Measurements from ENCODE around the gene PDZRN3. TPM values are rescaled to one million over a fixed set of nuclear protein-coding genes. Genes with fewer than 3 reads are reported as not detected.

The PDZRN3 gene
- total RNA-seq, 1 donor from 2014 or later, result 16.0 TPM

DNA sequence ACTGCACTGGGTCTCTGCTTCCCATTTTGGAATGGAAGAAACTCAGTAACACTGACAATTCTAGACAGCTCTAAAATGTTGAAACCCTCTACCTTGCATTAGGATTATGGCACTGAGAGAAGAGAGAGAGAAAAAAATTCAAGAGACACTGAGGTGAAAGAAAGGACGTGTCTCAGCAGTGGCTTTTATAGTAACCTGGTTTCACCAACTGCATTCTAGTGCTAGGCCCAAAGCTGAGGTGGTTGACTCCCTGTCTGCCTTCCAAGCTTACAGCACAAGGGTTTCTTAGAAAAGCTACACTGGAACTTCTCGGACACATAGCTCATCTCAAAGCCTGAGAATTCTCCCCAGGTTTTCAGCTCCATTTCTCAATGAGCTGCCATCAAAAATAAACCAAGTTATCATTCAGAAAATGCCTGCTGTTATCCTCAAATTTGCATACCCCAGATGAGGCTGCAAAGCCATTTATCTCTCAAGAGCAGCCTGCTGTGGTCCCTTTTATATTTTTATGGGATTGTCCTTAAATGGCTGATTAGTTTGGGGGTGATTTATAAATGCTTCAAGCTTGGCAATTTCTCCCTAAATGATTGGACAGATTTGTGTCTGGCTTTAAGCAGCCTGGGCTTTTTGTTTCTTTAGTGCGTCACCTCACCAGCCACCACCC lies 283.3 kb downstream of the PDZRN3 start:
- no peaks in the 10 kb centered on the region for H3K9me3 ChIP-seq
- no peak overlapping the region for H3K4me3 ChIP-seq
- intact Hi-C loops (cut with DNase I), result no loop called here
- no peaks in the 10 kb centered on the region for H3K36me3 ChIP-seq
- no peaks in the 10 kb centered on the region for H3K4me1 ChIP-seq
- no peaks in the 10 kb centered on the region for H3K27me3 ChIP-seq (ENCODE audit: low read depth)
- TF ChIP-seq, protein P1, sequence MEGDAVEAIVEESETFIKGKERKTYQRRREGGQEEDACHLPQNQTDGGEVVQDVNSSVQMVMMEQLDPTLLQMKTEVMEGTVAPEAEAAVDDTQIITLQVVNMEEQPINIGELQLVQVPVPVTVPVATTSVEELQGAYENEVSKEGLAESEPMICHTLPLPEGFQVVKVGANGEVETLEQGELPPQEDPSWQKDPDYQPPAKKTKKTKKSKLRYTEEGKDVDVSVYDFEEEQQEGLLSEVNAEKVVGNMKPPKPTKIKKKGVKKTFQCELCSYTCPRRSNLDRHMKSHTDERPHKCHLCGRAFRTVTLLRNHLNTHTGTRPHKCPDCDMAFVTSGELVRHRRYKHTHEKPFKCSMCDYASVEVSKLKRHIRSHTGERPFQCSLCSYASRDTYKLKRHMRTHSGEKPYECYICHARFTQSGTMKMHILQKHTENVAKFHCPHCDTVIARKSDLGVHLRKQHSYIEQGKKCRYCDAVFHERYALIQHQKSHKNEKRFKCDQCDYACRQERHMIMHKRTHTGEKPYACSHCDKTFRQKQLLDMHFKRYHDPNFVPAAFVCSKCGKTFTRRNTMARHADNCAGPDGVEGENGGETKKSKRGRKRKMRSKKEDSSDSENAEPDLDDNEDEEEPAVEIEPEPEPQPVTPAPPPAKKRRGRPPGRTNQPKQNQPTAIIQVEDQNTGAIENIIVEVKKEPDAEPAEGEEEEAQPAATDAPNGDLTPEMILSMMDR (IDR thresholded peaks at IDR 0.05), result no peak
- H3K27ac ChIP-seq, result no peak overlapping the region
- DNase-seq, result no peak
- no peak for ATAC-seq

DNA sequence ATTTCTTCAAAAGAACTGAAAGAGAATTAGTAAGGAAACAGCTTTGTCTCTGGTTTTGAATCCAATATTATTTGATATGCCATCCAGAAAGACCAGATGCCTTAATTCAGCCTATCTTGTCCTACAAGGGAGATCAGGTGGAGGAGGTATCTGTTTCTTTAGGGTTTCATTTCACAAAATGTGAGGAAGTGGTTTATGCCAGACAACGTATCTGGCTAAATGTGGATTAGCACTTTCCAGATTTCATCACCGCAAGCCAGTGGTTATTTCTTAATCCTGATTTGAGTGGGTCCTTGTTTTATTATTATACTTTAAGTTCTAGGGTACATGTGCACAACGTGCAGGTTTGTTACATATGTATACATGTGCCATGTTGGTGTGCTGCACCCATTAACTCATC lies 292.2 kb downstream of the PDZRN3 start:
- Histone ChIP-seq H3K27me3 (ENCODE audit: low read depth) (no peaks in the 10 kb centered on the region), H3K4me1 (no peaks in the 10 kb centered on the region), H3K9me3 (no peaks in the 10 kb centered on the region), H3K4me3 (no peak overlapping the region), H3K27ac (no peak overlapping the region), H3K36me3 (no peaks in the 10 kb centered on the region)
- TF ChIP-seq, protein P1 (IDR thresholded peaks at IDR 0.05), result no peak
- ATAC-seq (no peak), DNase-seq (no peak)
- intact Hi-C loops (cut with DNase I), result no loop called here
